ENCODE measurements around the gene TMEM101. TPM values are rescaled to one million over a fixed set of nuclear protein-coding genes. Genes with fewer than 3 reads are reported as not detected.

TMEM101 gene
- total and polyA plus RNA-seq, 2 of the 13 experiments (the other 11 are each of a cell fraction or from before 2014, with no cell fraction given), result 72.0 to 100 TPM

DNA sequence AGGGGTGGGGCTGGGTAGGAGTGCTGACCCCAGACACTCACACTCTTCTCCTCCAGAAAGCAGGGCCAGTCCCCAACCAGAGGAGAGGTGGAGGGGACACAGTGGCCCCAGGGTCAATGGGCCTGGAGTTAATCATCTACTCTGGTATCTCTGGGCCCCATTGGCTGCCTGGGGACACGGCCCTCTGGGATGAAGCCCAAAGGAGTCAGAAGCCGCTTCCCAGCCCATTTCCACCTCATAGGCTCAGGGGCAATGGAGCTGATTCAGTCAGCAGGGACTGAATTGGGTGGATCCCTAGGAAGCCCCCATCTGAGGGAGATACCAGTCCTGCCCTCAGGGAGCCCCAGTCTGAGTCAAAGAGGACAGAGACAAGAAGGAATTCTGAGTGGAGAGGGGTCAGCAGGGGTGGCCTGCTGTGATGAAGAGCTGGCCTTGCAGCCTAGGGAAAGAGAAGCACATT, 13.3 kb downstream of the TMEM101 start (continued):
- TF ChIP-seq, protein P1, sequence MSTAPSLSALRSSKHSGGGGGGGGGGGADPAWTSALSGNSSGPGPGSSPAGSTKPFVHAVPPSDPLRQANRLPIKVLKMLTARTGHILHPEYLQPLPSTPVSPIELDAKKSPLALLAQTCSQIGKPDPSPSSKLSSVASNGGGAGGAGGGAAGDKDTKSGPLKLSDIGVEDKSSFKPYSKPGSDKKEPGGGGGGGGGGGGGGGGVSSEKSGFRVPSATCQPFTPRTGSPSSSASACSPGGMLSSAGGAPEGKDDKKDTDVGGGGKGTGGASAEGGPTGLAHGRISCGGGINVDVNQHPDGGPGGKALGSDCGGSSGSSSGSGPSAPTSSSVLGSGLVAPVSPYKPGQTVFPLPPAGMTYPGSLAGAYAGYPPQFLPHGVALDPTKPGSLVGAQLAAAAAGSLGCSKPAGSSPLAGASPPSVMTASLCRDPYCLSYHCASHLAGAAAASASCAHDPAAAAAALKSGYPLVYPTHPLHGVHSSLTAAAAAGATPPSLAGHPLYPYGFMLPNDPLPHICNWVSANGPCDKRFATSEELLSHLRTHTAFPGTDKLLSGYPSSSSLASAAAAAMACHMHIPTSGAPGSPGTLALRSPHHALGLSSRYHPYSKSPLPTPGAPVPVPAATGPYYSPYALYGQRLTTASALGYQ (CRISPR knock-in tag; IDR thresholded peaks at IDR 0.05), result 0 out of 2 replicates have a peak, but pooled peaks have one; percentile 44
- TF ChIP-seq, protein P2, sequence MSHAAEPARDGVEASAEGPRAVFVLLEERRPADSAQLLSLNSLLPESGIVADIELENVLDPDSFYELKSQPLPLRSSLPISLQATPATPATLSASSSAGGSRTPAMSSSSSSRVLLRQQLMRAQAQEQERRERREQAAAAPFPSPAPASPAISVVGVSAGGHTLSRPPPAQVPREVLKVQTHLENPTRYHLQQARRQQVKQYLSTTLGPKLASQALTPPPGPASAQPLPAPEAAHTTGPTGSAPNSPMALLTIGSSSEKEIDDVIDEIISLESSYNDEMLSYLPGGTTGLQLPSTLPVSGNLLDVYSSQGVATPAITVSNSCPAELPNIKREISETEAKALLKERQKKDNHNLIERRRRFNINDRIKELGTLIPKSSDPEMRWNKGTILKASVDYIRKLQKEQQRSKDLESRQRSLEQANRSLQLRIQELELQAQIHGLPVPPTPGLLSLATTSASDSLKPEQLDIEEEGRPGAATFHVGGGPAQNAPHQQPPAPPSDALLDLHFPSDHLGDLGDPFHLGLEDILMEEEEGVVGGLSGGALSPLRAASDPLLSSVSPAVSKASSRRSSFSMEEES (CRISPR knock-in tag; IDR thresholded peaks at IDR 0.05), result peak; percentile 55
- TF ChIP-seq KDM3A (CRISPR knock-in tag; IDR thresholded peaks at IDR 0.05; ENCODE audit: low read depth) (0 out of 2 replicates have a peak, but pooled peaks have one; percentile 20), ISL2 (CRISPR knock-in tag; IDR thresholded peaks at IDR 0.05) (peak; percentile 49), ZC3H13 (CRISPR knock-in tag; IDR thresholded peaks at IDR 0.05) (no peak), BCL6 (CRISPR knock-in tag; IDR thresholded peaks at IDR 0.05) (peak; percentile 24), NFKBIZ (CRISPR knock-in tag; IDR thresholded peaks at IDR 0.05) (0 out of 2 replicates have a peak, but pooled peaks have one; percentile 38), SPEN (CRISPR knock-in tag; IDR thresholded peaks at IDR 0.05; ENCODE audit: low read depth) (0 out of 2 replicates have a peak, but pooled peaks have one; percentile 17), ZNF136 (CRISPR knock-in tag; IDR thresholded peaks at IDR 0.05; ENCODE audit: low read depth) (peak; percentile 72; the same call in 1 of the 2 replicates)
- TF ChIP-seq, protein P3, sequence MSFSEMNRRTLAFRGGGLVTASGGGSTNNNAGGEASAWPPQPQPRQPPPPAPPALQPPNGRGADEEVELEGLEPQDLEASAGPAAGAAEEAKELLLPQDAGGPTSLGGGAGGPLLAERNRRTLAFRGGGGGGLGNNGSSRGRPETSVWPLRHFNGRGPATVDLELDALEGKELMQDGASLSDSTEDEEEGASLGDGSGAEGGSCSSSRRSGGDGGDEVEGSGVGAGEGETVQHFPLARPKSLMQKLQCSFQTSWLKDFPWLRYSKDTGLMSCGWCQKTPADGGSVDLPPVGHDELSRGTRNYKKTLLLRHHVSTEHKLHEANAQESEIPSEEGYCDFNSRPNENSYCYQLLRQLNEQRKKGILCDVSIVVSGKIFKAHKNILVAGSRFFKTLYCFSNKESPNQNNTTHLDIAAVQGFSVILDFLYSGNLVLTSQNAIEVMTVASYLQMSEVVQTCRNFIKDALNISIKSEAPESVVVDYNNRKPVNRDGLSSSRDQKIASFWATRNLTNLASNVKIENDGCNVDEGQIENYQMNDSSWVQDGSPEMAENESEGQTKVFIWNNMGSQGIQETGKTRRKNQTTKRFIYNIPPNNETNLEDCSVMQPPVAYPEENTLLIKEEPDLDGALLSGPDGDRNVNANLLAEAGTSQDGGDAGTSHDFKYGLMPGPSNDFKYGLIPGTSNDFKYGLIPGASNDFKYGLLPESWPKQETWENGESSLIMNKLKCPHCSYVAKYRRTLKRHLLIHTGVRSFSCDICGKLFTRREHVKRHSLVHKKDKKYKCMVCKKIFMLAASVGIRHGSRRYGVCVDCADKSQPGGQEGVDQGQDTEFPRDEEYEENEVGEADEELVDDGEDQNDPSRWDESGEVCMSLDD (CRISPR knock-in tag; IDR thresholded peaks at IDR 0.05; ENCODE audit: borderline replicate concordance), result 0 out of 2 replicates have a peak, but pooled peaks have one; percentile 5
- TF ChIP-seq, protein P4, sequence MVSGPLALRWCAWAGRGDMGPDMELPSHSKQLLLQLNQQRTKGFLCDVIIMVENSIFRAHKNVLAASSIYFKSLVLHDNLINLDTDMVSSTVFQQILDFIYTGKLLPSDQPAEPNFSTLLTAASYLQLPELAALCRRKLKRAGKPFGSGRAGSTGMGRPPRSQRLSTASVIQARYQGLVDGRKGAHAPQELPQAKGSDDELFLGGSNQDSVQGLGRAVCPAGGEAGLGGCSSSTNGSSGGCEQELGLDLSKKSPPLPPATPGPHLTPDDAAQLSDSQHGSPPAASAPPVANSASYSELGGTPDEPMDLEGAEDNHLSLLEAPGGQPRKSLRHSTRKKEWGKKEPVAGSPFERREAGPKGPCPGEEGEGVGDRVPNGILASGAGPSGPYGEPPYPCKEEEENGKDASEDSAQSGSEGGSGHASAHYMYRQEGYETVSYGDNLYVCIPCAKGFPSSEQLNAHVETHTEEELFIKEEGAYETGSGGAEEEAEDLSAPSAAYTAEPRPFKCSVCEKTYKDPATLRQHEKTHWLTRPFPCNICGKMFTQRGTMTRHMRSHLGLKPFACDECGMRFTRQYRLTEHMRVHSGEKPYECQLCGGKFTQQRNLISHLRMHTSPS (CRISPR knock-in tag; IDR thresholded peaks at IDR 0.05; ENCODE audit: low read depth), result no peak
- TF ChIP-seq, protein P5, sequence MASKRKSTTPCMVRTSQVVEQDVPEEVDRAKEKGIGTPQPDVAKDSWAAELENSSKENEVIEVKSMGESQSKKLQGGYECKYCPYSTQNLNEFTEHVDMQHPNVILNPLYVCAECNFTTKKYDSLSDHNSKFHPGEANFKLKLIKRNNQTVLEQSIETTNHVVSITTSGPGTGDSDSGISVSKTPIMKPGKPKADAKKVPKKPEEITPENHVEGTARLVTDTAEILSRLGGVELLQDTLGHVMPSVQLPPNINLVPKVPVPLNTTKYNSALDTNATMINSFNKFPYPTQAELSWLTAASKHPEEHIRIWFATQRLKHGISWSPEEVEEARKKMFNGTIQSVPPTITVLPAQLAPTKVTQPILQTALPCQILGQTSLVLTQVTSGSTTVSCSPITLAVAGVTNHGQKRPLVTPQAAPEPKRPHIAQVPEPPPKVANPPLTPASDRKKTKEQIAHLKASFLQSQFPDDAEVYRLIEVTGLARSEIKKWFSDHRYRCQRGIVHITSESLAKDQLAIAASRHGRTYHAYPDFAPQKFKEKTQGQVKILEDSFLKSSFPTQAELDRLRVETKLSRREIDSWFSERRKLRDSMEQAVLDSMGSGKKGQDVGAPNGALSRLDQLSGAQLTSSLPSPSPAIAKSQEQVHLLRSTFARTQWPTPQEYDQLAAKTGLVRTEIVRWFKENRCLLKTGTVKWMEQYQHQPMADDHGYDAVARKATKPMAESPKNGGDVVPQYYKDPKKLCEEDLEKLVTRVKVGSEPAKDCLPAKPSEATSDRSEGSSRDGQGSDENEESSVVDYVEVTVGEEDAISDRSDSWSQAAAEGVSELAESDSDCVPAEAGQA (IDR thresholded peaks at IDR 0.05; ENCODE audit: low read depth), result 0 out of 2 replicates have a peak, but pooled peaks have one; percentile 15
- TF ChIP-seq, protein P5 (CRISPR knock-in tag; IDR thresholded peaks at IDR 0.05; ENCODE audit: borderline replicate concordance), result no peak

All from HepG2 (cell line).